ENCODE results near the gene ME3.

The ME3 gene

DNA sequence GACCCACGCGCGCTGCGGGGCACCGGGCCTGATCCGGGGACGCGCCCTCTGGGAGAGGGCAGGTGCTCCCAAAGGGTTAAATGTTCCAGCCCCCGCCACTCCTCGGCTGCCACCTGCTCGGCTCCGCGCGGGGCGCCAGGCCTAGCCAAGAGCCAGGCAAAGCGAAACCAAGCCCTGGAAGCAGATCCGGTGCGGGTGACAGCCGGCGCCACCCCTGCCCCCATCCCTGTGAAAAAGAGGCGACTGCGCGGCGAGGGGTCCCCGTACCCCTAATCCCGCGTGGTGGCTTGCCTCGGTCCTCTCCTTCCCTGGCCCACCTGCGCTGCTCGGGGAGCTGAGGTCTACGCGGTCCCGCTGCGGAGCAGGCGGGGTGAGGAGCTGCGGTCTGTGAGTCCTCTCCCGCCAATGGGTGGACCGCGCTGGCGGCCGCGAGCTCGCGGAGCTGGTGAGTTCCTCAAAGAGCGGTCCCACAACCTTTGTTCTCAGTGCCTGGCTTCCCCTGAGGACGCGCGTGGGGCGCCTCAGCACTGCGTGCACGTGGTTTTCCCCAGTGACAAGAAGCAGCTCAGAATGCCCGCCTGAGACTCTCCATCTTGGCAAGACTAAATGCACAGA, at the start of gene ME3:
ME3 (minus strand) TSS at position 610 of the 615 bp plus-strand sequence.
- H3K4me1 ChIP-seq (ENCODE audit: insufficient read depth, insufficient read length): no peaks in the 10 kb centered on the region
- no peaks in the 10 kb centered on the region for H3K9me3 ChIP-seq (ENCODE audit: insufficient read depth, low read length)
- peak within 1 kb of the TSS; percentile 61 for H3K9ac ChIP-seq (ENCODE audit: insufficient read length, low read depth)
- H3K4me3 ChIP-seq (ENCODE audit: insufficient read length, low read depth): peak within 1 kb of the TSS; percentile 53
- DNase-seq (ENCODE audit: low read depth, low spot score): no peak
- peaks cover 70% of the 10 kb centered on the region for H3K27me3 ChIP-seq (ENCODE audit: insufficient read depth, insufficient read length)
- no peak for TF ChIP-seq SUZ12 (IDR thresholded peaks at IDR 0.05; ENCODE audit: extremely low read depth, insufficient read depth, insufficient read length)
- no peak for TF ChIP-seq YY1 (IDR thresholded peaks at IDR 0.05; ENCODE audit: insufficient read depth, insufficient read length)
- TF ChIP-seq ZNF274 (IDR thresholded peaks at IDR 0.05; ENCODE audit: low read depth, low read length): no peak
- H3K36me3 ChIP-seq (ENCODE audit: insufficient read depth, insufficient read length, low read length): no peaks in the 10 kb centered on the region

DNA sequence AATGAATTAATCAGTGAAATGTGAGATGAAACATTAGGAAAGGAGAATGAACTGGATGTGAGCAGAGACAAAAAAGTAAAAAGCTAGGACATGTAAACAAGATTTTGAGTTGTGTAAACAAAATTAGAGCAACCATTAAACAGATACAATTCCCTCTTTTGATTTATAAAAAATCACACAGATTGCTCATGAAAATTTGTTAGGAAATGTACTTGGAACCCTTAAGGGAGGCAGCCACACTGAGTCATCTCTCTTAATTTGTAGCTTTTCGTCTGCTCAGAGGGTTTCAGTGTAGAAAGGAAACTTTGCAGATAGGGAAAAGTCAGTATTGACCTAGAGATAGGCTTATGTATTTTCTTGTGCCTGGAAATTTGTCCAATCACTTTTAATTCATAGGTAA, 49.6 kb upstream of the ME3 start:
- no peak for TF ChIP-seq SUZ12 (IDR thresholded peaks at IDR 0.05; ENCODE audit: extremely low read depth, insufficient read depth, insufficient read length)
- no peak for TF ChIP-seq YY1 (IDR thresholded peaks at IDR 0.05; ENCODE audit: insufficient read depth, insufficient read length)
- no peak for TF ChIP-seq ZNF274 (IDR thresholded peaks at IDR 0.05; ENCODE audit: low read depth, low read length)
- Histone ChIP-seq H3K27me3 (ENCODE audit: insufficient read depth, insufficient read length) (no peaks in the 10 kb centered on the region), H3K36me3 (ENCODE audit: insufficient read depth, insufficient read length, low read length) (no peaks in the 10 kb centered on the region), H3K4me3 (ENCODE audit: insufficient read length, low read depth) (no peak overlapping the region), H3K9ac (ENCODE audit: insufficient read length, low read depth) (no peak overlapping the region), H3K4me1 (ENCODE audit: insufficient read depth, insufficient read length) (no peaks in the 10 kb centered on the region), H3K9me3 (ENCODE audit: insufficient read depth, low read length) (peaks cover 17% of the 10 kb centered on the region; the same call in 1 of the 2 replicates)
- no peak for DNase-seq (ENCODE audit: low read depth, low spot score)

GRCh38 chr11:86720546-86720945, 48.1 kb upstream of the ME3 start:
- Histone ChIP-seq H3K4me3 (ENCODE audit: insufficient read length, low read depth) (no peak overlapping the region), H3K4me1 (ENCODE audit: insufficient read depth, insufficient read length) (no peaks in the 10 kb centered on the region), H3K9me3 (ENCODE audit: insufficient read depth, low read length) (peaks cover 17% of the 10 kb centered on the region; the same call in 1 of the 2 replicates), H3K36me3 (ENCODE audit: insufficient read depth, insufficient read length, low read length) (no peaks in the 10 kb centered on the region), H3K9ac (ENCODE audit: insufficient read length, low read depth) (no peak overlapping the region), H3K27me3 (ENCODE audit: insufficient read depth, insufficient read length) (no peaks in the 10 kb centered on the region)
- no peak for TF ChIP-seq SUZ12 (IDR thresholded peaks at IDR 0.05; ENCODE audit: extremely low read depth, insufficient read depth, insufficient read length)
- TF ChIP-seq ZNF274 (IDR thresholded peaks at IDR 0.05; ENCODE audit: low read depth, low read length): no peak
- no peak for TF ChIP-seq YY1 (IDR thresholded peaks at IDR 0.05; ENCODE audit: insufficient read depth, insufficient read length)
- no peak for DNase-seq (ENCODE audit: low read depth, low spot score)

DNA sequence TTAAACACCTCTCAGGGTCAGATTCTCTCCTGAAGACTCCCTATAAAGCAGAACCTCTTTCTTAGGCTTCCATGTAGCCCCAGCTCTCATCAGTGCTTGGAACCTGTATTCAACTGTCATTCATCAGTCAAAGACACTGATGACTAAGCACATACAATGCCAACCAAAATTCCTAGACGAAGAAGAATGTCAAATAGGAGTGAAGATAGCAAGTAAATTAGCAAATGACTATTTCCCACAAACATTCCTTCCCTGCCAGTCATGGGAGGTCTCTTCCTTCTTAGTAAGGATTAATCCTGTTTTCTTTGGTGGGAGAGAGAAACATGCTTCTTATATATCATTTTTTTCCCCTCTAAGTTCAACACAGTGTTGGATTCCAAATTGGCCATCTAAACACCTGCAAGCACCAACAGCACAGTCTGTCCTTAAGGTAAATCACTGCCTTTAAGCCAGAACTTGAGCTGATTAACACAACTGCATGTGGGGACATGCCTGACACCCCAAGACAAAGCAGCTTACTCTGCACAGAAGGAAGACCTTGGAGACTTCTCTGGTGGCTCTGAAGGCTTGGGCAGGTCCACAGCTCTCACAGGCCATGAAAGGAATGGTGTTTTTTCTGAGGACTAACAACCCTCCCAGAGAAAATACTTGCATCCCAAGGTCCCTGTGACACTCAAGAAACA, 47.5 kb upstream of the ME3 start:
- H3K9ac ChIP-seq (ENCODE audit: insufficient read length, low read depth): no peak overlapping the region
- H3K4me1 ChIP-seq (ENCODE audit: insufficient read depth, insufficient read length): no peaks in the 10 kb centered on the region
- no peaks in the 10 kb centered on the region for H3K27me3 ChIP-seq (ENCODE audit: insufficient read depth, insufficient read length)
- peaks cover 17% of the 10 kb centered on the region; the same call in 1 of the 2 replicates for H3K9me3 ChIP-seq (ENCODE audit: insufficient read depth, low read length)
- no peak for TF ChIP-seq ZNF274 (IDR thresholded peaks at IDR 0.05; ENCODE audit: low read depth, low read length)
- TF ChIP-seq YY1 (IDR thresholded peaks at IDR 0.05; ENCODE audit: insufficient read depth, insufficient read length): no peak
- no peak for TF ChIP-seq SUZ12 (IDR thresholded peaks at IDR 0.05; ENCODE audit: extremely low read depth, insufficient read depth, insufficient read length)
- no peak overlapping the region for H3K4me3 ChIP-seq (ENCODE audit: insufficient read length, low read depth)
- no peaks in the 10 kb centered on the region for H3K36me3 ChIP-seq (ENCODE audit: insufficient read depth, insufficient read length, low read length)
- no peak for DNase-seq (ENCODE audit: low read depth, low spot score)

DNA sequence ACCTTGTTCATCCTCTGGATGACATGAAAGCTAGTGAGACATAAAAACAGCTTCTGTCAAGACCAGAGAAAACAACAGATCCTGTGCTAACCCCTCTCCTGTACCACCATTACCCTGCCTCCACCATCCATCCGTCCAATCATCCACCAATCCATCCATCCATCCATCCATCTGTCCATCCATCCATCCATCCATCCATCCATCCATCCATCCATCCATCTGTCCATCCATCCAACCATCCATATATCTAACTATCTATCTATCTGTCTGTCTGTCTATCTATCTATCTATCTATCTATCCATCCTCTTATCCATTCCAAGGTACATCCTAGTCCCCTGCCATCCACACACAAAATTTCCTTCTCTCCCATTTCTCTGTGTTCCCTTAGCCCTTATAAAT, 46.6 kb upstream of the ME3 start:
- no peaks in the 10 kb centered on the region for H3K36me3 ChIP-seq (ENCODE audit: insufficient read depth, insufficient read length, low read length)
- peaks cover 17% of the 10 kb centered on the region; the same call in 1 of the 2 replicates for H3K9me3 ChIP-seq (ENCODE audit: insufficient read depth, low read length)
- TF ChIP-seq ZNF274 (IDR thresholded peaks at IDR 0.05; ENCODE audit: low read depth, low read length): no peak
- TF ChIP-seq SUZ12 (IDR thresholded peaks at IDR 0.05; ENCODE audit: extremely low read depth, insufficient read depth, insufficient read length): no peak
- TF ChIP-seq YY1 (IDR thresholded peaks at IDR 0.05; ENCODE audit: insufficient read depth, insufficient read length): no peak
- DNase-seq (ENCODE audit: low read depth, low spot score): no peak
- H3K4me1 ChIP-seq (ENCODE audit: insufficient read depth, insufficient read length): no peaks in the 10 kb centered on the region
- no peak overlapping the region for H3K9ac ChIP-seq (ENCODE audit: insufficient read length, low read depth)
- no peaks in the 10 kb centered on the region for H3K27me3 ChIP-seq (ENCODE audit: insufficient read depth, insufficient read length)
- no peak overlapping the region for H3K4me3 ChIP-seq (ENCODE audit: insufficient read length, low read depth)

GRCh38 chr11:86718521-86718920, 46.1 kb upstream of the ME3 start:
- no peak overlapping the region for H3K4me3 ChIP-seq (ENCODE audit: insufficient read length, low read depth)
- no peaks in the 10 kb centered on the region for H3K27me3 ChIP-seq (ENCODE audit: insufficient read depth, insufficient read length)
- H3K9me3 ChIP-seq (ENCODE audit: insufficient read depth, low read length): peaks cover 17% of the 10 kb centered on the region; the same call in 1 of the 2 replicates
- no peak for DNase-seq (ENCODE audit: low read depth, low spot score)
- TF ChIP-seq ZNF274 (IDR thresholded peaks at IDR 0.05; ENCODE audit: low read depth, low read length) (no peak), YY1 (IDR thresholded peaks at IDR 0.05; ENCODE audit: insufficient read depth, insufficient read length) (no peak), SUZ12 (IDR thresholded peaks at IDR 0.05; ENCODE audit: extremely low read depth, insufficient read depth, insufficient read length) (no peak)
- H3K36me3 ChIP-seq (ENCODE audit: insufficient read depth, insufficient read length, low read length): no peaks in the 10 kb centered on the region
- no peak overlapping the region for H3K9ac ChIP-seq (ENCODE audit: insufficient read length, low read depth)
- H3K4me1 ChIP-seq (ENCODE audit: insufficient read depth, insufficient read length): no peaks in the 10 kb centered on the region

DNA sequence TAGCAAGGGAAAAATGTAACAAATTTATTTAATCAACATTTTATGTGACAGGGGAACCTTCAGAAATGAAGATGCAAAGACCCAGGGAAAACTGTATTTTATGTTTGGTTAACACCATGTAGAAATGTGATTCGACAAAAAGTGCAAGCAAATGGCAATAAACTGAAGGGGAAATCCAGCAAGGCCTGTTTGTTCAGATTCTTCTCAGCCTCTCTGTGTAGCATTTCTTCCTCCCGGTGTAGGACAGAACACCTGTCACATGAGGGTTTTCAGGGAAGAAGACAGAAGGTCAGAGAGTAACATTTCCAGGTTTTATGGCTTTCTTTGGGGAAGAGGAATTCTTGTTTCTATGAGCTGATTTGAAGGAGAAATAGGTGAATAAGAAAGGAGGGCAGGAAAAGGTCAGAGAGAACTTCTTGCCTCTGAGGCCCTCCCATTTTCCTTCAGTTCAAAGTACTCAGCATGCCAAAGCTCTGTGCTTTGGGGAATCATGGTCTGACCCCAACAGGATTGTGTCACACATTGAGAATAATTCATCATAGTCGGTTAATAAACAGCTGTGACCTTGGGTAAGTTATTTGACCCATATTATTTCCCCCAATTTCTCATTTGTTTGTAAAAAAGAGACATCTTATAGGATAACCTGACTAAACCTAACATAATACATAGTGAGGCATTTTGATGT, 45.5 kb upstream of the ME3 start:
- H3K9ac ChIP-seq (ENCODE audit: insufficient read length, low read depth): no peak overlapping the region
- peaks cover 13% of the 10 kb centered on the region; the same call in 1 of the 2 replicates for H3K9me3 ChIP-seq (ENCODE audit: insufficient read depth, low read length)
- no peak for DNase-seq (ENCODE audit: low read depth, low spot score)
- H3K27me3 ChIP-seq (ENCODE audit: insufficient read depth, insufficient read length): no peaks in the 10 kb centered on the region
- no peaks in the 10 kb centered on the region for H3K4me1 ChIP-seq (ENCODE audit: insufficient read depth, insufficient read length)
- no peaks in the 10 kb centered on the region for H3K36me3 ChIP-seq (ENCODE audit: insufficient read depth, insufficient read length, low read length)
- TF ChIP-seq YY1 (IDR thresholded peaks at IDR 0.05; ENCODE audit: insufficient read depth, insufficient read length): no peak
- TF ChIP-seq SUZ12 (IDR thresholded peaks at IDR 0.05; ENCODE audit: extremely low read depth, insufficient read depth, insufficient read length): no peak
- no peak for TF ChIP-seq ZNF274 (IDR thresholded peaks at IDR 0.05; ENCODE audit: low read depth, low read length)
- no peak overlapping the region for H3K4me3 ChIP-seq (ENCODE audit: insufficient read length, low read depth)
